HG02884 (cell line): ENCODE measurements around the gene TMEM138.
A peak's percentile ranks its signal among the peaks of the same experiment; 100 is the strongest.

Source experiments
- ATAC-seq: cut with Tn5 transposase; IDR thresholded peaks from one replicate; pipeline ENCODE4 v1.9.1; 2021; ENCODE audit warnings: mild to moderate bottlenecking, moderate library complexity; ENCODE audit not compliant: unreplicated experiment

Gene TMEM138

GRCh38 chr11:61341706-61342105 lies 20.5 kb upstream of the TMEM138 start:
- no peak for ATAC-seq

GRCh38 chr11:61342207-61342803 lies 19.9 kb upstream of the TMEM138 start:
- no peak for ATAC-seq

DNA sequence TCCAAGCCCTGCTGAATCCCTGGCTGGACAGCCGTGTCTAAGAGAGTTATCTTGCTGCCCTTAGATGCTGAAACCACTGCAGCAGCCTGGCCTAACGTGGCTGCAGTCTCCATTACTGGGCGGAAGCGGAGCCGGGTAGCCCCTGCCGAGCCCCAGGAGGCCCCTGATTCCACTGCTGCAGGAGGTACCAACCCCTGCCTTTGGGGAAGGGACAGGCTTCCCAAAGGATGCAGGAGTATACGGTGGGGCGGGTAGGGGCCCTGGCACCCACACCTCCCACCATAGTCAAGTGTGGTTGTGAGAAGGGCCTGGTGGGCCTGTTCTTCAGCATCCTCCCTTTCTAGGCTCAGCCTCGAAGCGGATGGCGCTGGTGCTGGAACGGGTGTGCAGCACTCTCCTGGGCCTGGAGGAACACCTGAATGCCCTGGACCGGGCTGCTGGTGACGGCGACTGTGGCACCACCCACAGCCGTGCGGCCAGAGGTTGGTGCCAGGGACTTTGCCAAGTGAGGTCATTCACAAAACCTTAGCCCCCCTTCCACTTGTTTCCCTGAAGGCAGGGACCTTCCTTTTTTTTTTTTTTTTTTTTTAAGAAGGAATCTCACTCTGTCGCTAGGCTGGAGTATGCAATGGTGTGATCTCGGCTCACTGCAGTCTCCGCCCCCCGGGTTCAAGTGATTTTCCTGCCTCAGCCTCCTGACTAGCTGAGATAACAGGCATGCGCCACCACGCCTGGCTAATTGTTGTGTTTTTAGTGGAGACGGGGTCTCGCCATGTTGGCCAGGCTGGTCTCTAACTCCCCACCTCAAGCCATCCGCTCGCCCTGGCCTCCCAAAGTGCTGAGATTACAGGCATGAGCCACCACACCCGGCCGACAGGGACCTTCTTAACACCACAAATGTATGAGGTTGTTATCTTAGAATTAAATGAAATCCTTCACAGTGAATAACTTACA lies 18.1 kb upstream of the TMEM138 start:
- ATAC-seq, result no peak

GRCh38 chr11:61345170-61345610 lies 17.0 kb upstream of the TMEM138 start:
- no peak for ATAC-seq

- no peak for ATAC-seq
These were observed 16.0 kb upstream of the TMEM138 start for GRCh38 chr11:61345954-61346843.

GRCh38 chr11:61347916-61348461 lies 14.2 kb upstream of the TMEM138 start:
- ATAC-seq, result no peak

DNA sequence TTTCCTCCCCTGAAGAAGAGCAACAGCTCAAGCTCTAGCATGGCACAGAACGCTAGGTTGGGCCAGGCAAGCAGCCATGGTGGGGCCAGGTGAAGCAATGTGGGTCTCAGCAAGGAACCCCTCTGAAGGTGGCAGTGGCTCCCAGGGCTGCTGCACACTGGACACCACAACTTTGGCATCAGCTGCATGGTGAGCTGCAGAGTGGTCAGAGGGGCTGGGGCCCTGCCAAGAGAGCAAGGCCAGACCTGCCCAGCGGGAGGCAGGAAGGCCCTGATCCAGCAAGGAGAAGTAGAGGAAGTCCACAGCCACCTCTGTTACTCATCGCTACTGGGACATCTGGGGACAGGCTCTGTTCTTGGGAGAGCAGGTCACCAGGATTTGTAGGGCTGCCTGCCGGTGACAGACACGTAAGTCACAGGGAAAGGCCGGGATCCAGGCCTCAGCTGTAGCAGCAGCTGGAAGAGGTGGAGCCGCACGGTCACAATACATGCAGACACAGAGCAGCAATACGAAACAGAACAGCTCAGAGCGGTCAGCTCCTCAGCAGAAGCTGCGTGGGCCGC lies 12.9 kb upstream of the TMEM138 start:
- ATAC-seq, result no peak

- ATAC-seq, result no peak
These were observed 12.3 kb upstream of the TMEM138 start for GRCh38 chr11:61349916-61350315.

GRCh38 chr11:61350336-61350735 lies 11.8 kb upstream of the TMEM138 start:
- ATAC-seq, result no peak

DNA sequence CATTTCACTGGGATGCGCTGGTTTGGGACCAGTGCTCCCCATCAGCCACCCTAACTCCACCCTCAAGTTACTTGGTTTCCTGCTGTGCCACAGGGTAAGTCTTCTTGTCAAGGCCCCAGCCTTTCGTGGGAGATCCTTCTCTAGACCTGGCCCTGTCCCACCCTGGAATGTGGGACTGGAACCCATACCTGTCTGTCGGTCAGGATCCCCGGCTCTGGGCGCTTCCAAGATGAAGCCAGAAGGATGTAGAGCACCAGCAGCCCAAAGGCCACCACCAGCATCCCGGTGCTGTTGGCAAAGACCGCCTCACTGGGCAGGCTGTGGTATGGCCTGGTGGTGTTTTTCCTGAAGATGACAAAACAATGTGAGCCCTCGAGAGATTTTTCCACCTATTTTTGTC lies 11.4 kb upstream of the TMEM138 start:
- no peak for ATAC-seq

DNA sequence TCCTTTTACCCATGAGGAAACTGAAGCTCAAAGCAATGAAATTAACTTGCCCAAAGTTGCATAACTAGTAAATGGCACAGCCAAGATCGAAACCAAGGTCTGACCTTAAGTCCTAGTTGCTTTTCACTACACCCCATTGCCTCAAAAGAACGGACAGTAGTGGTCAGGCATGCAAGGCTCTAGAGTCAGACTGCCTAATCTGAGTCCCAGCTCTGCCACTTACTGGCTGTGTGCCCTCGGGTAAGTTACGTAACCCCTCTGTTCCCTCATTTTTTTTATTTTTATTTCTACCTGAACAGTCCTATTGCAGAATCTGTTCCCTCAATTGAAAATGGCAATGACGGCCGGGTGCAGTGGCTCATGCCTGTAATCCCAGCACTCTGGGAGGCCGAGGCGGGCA lies 10.1 kb upstream of the TMEM138 start:
- no peak for ATAC-seq

- no peak for ATAC-seq
These were observed 8.8 kb upstream of the TMEM138 start for GRCh38 chr11:61353131-61354067.

DNA sequence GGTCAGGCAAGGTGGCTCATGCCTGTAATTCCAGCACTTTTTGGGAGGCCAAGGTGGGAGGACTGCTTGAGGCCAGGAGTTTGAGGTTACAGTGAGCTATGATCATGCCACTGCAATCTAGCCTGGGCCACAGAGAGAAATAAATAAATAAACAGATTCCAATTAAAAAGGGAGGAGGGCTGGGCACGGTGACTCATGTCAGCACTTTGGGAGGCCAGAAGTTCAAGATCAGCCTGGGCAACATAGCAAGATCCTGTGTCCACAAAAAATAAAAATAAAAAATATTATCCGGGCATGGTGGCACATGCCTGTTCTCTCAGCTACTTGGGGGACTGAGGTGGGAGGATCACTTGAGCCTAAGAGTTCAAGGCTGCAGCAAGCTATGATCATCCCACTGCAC lies 8.0 kb upstream of the TMEM138 start:
- ATAC-seq, result no peak

GRCh38 chr11:61356706-61357105 lies 5.5 kb upstream of the TMEM138 start:
- no peak for ATAC-seq

DNA sequence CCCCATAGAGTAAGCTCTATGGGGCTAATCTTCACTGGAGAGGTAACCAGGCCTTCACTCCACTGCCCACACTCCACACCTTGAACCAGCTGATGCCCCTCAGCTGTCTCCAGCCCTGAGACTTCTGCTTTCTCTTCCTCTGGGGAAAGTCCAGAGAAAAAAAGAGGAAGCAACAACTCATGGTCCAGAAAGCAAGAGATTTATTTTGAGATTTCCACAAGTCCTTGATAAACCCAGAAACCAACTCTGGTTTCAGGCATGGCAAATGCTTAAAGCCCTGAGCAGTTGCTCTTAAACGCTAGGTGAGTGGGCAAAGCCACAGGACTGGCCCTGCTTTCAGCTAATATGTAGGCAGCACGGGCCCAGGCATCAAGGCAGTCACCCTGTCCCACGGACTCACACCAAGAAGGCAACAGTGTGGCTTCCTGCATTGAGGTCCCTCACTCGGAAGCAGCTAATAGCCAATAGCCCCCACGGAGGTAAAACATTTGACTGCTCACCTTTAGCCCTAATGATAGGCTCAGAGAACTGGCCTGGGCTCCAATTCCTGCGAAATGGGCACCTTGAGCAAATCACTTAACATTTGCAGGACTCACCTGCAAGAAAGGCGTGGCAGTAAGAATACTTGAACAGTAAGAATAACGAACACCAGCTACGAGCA lies 4.8 kb upstream of the TMEM138 start:
- ATAC-seq, result peak; percentile 33

DNA sequence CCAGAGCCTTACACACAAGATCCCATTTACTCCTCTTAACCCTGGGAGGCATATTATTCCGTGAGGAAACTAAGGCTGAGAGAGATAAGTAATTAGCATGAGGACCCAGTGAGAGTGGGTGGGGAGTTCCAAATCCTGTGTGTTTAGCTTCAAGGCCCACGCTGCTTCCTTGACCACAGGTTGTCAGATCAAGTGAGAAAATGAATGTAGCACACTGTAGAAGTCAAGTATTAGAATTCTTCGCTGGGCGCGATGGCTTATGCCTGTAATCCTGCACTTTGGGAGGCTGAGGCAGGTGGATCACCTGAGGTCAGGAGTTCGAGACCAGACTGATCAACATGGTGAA lies 4.3 kb upstream of the TMEM138 start:
- no peak for ATAC-seq

- ATAC-seq, result no peak
These were observed 3.6 kb upstream of the TMEM138 start for GRCh38 chr11:61358566-61358965.

DNA sequence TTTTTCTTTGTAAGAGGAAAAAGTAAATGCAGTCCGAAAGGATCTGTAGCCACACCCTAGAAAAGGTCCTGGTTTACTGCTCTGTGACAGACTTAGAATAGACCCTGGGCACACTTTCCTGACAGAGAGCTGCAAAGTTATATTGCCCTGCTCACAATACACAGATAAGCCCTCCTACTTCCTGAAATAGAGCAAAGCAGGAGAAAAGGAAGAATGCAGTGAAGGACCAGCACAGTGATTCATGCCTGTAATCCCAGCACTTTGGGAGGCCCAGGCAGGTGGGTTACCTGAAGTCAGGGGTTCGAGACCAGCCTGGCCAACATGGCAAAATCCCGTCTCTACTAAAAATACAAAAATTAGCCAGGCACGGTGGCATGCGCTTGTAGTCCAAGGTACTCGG lies 2.7 kb upstream of the TMEM138 start:
- ATAC-seq, result no peak

- no peak for ATAC-seq
These were observed 885 bp upstream of the TMEM138 start for GRCh38 chr11:61361237-61361740.
